HK-2 (cell line): ENCODE measurements around the gene NPW.
A peak's percentile ranks its signal among the peaks of the same experiment; 100 is the strongest.

Source experiments
- DNase-seq: peaks from one replicate; pipeline ENCODE4 v3.0.0-alpha.2; 2018; ENCODE audit not compliant: unreplicated experiment

The NPW gene

DNA sequence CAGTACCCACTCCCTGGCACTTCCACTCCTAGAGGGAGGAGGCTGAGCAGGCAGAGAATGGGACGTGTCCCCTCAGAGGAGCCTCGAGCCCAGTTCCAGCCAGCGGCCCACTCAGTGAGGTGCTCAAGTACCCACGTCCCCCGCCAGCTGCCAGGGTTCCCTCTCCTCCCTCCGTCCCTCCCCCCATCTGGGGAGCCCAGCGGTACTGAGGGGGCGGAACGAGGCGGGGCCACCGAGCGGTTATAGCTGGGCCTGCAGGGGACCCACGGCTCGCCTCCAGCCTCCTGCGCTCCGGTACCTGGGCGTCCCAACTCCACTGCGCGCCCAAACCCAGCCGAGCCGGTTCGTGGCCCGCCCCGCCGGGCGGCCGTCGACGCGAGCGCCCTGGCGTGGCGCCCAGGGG lies at the start of gene NPW:
Gene NPW, plus strand, starts transcription at position 268 of the 403 bp plus-strand sequence.
- DNase-seq, result no peak

DNA sequence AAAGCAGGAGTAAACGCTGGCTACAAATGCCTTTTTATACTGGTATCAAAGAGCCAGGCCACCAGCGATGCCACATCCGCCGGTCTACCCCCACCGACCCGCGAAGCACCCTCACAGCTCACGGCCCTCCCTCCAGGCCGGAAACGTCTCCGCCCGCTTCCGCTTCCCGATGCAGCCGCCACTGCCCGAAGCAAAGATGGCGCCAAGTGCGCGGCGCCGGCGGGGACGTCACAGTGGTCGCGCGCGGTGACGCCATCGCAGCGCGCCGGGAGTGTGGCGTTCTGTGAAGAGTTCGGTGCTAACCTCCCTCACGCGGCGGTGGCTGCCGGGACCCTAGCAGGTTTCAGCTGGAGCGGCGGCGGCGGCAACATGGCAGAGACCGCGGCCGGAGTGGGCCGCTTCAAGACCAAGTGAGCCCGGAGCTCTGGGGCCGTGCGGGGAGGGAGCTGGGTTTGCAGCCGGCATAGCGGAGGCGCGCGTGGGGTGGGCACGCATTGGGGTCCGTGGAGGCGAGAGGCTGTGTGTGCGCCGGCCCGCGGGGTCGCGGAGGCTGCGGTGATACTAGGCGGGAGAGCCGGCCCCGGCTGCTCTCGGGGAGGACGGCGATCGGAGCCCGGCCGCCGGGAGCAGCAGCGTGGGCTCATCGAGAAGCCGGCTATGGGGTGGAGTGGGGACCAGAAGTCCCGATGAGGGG lies 47.6 kb upstream of the NPW start, which contains the start of gene TBL3:
Gene TBL3, plus strand, starts transcription at position 258 of the 694 bp plus-strand sequence. Its CDS starts 112 bp downstream, at position 370.
- peak; percentile 89 for DNase-seq

DNA sequence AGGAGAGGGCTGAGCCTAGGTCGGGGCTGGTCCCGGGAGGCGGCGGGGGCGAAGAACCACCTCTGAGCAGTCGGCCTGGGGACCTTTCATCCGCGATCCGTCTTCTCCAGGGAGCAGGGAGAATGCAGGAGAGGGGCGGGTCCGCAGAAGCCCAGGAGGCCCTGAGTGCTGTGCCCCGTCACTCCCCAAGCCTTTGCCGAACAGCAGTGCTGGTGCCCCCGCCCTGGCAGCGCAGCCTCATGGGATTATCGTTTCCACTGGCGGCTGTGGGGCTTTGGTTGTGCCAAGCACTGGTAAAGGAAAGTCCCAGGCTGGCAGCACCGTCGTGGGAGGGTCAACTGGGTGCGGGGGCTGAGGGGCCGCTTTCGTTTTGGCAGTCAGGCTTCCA lies 47.1 kb upstream of the NPW start:
- peak; percentile 32 for DNase-seq

DNA sequence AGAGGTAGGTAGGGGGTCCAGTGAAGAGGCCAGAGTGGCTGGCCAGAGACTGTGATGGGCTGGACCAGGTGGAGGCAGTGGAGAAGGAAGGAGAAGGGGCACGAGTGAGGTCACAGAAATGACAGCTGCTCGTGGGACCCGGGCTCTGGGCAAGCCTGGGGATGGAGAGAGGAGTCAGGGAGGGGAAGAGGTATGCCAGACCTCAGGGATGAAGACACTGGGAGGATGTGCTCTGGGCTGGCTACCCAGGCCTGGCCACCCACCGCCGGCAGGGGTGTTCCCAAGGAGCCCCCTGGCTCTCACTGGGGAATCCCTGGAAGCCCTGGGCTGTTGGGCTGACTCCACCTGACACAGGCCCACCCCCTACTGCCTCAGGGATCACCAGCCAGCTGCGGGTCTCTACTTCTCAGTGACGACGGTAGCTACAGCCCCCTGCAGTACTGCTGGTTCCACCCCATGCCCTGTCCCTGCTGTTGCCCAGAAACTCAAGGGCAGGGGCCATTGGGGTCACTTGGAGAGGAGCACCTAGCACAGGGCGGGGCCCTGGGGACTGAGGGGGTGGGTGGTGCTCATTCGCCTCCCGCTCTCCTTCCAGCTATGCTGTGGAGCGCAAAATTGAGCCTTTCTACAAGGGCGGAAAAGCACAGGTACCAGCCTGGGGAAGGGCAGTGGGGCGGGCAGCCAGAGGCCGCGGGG lies 46.0 kb upstream of the NPW start:
- DNase-seq, result no peak

DNA sequence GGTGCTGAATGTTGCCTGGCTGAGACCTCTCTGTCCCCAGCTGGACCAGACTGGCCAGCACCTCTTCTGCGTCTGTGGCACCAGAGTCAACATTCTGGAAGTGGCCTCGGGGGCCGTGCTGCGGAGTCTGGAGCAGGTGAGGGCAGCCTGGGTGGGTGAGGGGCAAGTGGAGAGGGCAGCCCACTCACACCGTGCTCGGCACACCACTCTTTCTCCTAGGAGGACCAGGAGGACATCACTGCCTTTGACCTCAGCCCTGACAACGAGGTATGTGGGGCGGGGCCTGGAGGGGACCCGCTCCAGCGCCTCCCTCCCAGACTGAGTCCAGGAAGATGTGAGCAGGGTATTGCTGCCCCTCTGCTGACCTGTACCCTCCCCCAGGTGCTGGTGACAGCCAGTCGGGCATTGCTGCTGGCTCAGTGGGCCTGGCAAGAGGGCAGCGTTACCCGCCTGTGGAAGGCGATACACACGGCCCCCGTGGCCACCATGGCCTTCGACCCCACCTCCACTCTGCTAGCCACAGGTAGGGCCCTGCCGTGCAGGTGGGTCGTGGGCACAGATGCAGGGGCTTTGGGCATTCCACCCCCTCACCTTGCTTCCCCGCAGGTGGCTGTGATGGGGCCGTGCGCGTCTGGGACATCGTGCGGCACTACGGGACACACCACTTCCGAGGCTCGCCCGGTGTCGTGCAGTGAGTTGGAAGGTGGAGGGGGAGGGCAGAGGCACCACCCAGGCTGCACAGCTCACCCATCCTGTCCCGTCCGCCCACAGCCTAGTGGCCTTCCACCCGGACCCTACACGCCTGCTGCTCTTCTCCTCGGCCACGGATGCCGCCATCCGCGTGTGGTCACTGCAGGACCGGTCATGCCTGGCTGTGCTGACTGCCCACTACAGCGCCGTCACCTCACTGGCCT lies 45.2 kb upstream of the NPW start:
- DNase-seq, result no peak

DNA sequence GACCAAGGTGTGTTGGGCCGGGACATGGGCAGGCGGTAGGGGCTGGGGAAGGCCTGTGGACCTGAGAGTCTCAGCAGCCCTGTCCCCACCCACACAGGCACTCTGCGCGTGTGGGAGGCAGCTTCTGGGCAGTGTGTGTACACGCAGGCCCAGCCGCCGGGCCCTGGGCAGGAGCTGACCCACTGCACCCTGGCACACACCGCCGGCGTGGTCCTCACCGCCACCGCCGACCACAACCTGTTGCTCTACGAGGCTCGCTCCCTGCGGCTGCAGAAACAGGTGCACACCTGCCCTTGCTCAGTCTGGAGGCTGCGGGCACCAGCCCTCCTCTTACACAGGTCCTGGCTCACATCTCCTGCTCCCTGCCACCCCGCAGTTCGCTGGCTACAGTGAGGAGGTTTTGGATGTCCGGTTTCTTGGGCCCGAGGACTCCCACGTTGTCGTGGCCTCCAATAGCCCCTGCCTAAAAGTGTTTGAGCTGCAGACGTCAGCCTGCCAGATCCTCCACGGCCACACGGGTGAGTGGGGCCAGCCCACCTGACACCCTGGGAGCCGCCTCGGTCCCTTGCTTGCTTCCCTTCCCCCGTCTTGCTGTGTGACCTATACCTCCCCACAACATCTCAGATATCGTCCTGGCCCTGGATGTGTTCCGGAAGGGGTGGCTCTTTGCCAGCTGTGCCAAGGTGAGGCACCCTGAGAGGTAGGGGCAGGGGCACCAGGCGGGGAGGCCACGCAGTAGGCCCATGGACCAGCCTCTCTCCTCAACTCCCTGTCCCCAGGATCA lies 44.0 kb upstream of the NPW start:
- no peak for DNase-seq

DNA sequence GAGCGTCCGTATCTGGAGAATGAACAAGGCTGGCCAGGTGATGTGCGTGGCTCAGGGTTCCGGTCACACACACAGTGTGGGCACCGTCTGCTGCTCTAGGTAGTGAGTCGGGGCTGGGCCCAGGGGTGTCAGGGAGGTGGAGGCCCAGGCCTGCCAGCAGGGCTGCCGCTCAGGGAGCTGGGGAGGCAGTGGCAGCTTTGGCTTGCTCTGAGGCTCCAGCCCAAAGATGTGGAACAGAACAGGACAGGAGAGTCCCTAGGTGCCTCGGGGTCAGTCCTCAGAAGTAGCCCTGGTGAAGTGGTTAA lies 43.4 kb upstream of the NPW start:
- no peak for DNase-seq

DNA sequence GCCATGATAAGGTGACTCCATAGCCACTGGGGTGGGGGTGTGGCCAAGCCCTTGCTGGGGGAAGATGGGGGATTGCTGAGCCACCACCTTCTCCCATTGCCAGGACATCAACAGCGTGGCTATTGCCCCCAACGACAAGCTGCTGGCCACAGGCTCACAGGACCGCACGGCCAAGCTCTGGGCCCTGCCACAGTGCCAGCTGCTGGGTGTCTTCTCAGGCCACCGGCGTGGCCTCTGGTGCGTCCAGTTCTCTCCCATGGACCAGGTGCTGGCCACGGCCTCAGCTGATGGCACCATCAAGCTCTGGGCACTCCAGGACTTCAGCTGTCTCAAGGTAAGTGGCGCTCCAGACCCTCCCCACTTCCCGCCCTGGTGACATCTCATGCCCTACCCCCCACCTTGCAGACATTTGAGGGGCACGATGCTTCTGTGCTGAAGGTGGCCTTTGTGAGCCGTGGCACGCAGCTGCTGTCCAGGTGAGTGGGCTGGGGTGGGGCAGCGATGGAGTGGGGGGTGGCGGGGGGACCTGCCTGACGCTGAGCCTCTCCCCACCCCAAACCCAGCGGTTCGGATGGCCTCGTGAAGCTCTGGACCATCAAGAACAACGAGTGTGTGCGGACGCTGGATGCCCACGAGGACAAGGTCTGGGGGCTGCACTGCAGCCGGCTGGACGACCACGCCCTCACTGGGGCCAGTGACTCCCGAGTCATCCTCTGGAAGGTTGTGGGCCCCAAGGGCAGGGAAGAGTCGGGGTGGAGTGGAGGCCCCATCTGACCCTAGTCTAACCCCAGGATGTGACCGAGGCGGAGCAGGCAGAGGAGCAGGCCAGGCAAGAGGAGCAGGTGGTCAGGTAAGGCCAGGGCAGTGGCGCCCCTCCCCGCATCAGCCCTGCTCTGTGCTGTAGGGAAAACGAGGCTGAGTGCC lies 42.4 kb upstream of the NPW start:
- no peak for DNase-seq

DNA sequence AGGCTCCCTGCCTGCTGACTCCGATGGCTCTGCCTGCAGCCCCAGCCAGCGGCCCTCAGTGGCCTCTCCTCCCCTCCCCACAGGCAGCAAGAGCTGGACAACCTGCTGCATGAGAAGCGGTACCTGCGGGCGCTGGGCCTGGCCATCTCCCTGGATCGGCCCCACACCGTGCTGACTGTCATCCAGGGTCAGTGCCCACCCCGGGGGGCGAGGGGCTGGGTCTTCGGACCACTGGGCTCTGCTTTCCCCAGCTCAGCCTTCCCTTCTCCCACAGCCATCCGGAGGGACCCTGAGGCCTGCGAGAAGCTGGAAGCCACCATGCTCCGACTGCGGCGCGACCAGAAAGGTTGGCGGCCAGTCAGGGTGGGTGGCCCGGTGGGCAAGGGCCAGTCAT lies 41.7 kb upstream of the NPW start:
- no peak for DNase-seq

DNA sequence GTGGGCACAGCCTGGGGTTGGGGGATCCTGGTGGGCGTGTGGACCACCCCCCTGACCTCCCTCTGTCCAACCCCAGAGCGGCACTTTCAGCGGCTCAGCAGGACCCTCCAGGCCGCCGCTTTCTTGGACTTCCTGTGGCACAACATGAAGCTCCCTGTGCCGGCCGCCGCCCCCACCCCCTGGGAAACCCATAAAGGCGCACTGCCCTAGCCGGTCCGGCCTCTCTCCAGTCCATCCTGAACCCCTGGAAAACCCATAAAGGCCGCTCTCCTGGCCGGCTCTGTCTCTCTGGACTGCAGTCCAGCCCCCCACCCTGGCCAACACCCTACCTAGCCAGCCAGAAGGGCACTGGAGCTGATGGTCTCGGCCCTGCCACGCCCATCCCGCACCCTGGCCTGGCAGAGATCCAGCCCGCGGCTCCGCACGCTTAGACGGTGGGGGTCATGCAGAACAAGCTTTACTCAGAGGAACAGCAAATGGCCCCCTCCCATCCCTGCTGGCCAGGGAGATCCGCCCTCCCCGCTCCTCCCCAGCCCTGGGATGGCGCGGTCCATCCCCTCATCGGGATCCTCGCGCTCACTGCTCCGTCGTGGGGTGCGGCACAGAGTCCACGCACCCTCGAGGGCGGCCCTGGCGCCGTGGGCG lies 41.0 kb upstream of the NPW start:
- no peak for DNase-seq

DNA sequence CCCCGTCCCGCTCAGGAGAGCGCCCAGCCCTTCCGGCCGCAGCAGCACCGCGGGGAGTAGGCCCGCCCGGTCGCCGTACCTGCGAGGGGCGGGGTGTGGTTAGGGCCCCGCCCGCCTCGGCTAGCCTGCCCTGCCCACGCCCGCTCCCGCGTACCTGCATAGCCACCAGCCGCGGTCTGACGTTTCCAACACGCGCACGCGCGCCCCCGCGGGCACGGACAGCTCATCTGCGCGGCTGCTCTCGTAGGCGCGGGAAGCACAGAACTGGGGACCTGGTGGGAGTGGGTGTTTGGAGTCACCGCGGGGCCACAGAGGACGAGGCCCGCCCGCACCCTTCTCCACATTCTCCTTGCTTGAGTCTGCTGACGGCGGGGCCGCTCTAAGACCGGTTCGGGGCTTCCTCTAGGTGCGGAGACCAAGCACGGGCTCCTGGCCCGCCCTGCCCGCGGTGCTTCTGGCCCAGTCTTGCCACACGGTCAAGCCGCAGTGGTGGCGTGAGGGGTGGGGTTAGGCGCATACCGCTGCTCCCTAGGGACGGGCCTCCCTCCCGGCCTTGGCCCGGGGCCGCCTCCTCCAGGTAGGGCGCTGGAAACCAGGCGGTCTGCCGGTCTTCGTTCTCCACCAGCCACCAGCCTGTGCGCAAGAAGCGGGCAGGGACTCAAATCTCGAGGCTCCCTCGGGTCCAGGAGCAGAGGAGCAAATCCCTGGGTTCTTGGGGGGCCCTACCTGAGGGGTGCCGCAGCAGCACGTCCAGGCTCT lies 40.1 kb upstream of the NPW start:
- no peak for DNase-seq

DNA sequence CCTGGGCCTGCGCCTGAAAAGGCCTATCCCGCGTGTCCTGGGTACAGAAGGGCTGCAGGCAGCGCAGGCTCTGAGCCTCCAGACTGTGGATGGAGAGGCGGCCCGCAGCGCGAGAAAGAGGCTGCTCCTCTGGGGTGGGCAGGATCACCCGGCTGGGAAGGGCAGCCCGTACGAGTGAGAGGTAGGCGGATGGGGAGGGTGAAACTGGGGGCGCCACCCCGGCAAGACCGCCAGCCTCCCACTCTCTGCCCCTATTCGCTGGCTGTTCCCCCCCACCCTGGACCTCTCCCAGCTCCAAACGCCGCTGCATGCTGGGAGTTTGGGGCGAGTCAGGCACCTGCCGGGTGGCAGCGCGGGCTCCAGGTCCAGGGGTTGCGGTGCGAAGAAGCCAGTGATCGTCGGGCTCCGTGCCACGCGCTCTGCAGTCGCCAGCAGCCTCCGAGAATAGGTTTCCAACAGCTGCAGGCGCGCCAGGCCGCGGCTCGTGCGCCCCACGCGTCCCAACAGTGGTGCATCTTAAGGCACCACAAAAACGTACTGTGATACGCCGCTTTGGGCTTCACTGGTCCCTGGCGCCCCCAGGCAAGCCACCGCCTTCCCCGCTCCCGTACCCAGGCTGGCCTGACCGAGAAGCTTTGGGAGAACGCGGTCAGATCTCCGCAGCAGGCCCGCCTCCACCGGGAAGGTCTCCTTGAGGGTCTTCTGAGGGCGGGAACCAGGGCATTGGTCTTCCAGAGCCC lies 39.4 kb upstream of the NPW start:
- no peak for DNase-seq

DNA sequence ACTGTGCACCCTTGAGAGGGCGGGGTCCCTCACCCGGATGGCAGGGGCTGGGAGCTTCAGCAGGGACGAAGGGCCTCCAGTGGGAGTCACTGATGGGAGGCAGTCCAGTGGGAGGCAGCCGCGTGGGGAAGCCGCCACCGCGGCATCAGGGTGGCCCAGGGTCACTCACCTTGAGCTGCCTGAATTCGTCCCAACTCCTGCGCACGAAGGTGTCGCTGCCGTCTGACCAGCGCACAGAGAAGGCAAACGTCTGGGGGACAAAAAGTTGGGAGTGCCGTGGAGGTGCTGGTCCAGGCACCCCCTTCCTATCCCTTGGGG lies 38.9 kb upstream of the NPW start:
- DNase-seq, result no peak

DNA sequence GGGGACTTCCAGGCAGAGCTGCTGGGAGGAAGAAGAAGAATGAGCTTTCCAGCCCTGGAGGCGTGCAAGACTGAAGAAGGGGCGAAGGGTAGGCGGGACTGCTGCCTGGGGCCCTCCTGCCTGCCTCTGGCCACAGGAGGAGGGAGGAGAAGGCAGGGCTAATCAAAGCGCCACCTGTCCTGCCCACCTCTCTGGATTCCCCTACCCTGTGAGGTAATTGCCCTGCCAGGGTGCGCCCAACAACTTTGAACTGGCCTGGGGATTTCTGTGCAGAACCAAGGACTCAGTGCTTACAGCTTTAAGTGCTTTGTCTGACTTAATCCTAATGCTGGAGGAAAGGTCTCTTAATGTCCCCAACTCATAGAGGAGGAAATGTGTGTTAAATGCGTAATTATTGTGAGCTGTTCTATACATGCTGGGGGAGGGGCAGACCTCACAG lies 38.2 kb upstream of the NPW start, which contains the start of gene NOXO1:
Gene NOXO1, minus strand, starts transcription at position 72 of the 439 bp plus-strand sequence. CDS start 290 bp downstream, outside the sequence.
- DNase-seq, result no peak

DNA sequence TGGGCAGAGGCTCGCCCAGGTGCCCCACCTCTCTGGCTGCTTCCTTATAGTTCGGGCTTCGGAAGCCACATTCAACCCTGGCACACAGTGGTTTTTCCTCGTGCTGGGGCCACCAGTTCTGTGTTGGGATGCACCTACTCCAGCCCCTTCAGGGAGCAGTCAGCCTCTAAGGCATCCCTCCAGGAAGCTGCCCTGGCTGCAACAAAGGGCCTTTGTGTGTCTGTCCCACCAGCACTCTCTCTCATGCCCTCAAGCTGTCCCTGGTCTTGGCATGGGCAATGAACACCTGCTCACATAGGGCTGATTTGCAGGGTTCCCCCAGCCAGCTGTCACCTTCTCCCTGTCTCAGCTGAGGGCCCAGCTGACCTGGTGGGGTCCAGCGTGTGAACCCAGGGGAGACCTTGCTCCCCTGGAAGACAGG lies 37.6 kb upstream of the NPW start:
- no peak for DNase-seq

DNA sequence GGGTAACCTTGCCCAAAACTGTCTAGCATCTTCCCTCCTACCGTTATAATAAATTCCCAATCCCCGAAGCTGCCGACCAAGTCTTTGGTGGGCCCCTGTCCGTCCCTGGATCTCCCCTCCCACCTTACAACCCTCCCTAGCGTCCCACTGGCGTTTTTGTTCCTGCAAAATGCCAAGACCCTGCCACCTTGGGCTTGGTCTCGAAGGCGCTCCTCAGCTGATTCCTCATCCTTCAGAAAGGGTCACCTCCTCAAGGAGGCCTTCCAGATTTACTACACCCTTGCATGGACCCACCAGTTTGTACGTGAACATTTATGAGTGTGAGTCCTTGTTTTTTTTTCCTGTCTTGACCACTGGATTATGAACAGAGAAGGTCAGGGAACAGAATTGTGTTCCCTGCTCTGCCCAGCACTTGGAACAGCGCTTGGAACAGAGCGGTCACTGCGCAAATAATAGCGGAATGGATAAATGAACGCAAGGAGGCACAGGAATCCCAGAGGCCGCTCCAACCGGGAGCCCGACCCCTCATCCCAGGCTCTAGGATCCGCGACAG lies 36.5 kb upstream of the NPW start:
- no peak for DNase-seq

DNA sequence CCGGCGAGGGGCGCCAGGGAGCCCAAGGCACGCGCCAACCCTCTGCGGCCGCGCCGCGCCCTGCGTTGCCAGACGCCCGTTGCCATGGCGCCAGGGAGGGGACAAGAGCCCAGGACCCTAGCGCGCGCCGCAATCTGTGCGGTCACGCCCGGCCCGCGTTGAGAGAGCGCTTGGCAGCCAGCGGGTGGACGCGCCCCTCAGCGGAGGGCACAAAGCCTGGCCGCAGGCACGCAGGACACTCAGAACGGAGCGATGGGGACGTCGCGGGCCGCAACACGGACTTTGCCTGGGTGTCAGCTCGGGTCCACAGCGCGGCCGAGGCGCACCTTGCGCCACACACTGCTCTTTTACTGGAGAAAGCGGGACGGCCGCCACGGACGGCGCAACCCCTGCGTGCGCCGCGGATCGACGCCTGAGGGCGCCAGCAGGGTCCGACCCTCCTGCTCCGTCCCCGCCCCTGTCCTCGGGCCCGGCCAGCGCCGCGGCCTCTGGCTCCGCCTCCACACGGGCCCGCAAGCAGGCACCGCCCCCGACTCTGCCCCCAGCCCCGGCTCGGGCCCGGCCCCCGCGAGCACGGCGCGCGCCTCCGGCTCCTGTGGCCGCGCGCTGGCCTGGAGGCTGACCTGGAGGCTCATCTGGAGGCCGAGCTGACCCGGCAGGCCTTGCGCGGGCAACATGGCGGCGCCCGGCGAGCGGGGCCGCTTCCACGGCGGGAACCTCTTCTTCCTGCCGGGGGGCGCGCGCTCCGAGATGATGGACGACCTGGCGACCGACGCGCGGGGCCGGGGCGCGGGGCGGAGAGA lies 35.8 kb upstream of the NPW start, which contains the start of gene GFER:
Gene GFER, plus strand, starts transcription at position 650 of the 803 bp plus-strand sequence. Its CDS starts 26 bp downstream, at position 676.
- DNase-seq, result peak; percentile 90
